Stimulated activated CD4-positive, alpha-beta T cell treated with anti-CD3 and anti-CD28 coated beads, Interleukin-2, amount 100 ng/mL, for 24 hours (primary cell): ENCODE measurements around the gene FLT3.
"Not testable (repeated sequence)": the region's sequence is repeated elsewhere in the genome, so short reads cannot be mapped to it uniquely, and the experiment has no call there.

ENCODE experiments used
- DNase-seq, 2 donors: peaks; one replicate each; pipeline ENCODE4 v3.0.0-alpha.2; 2020

The FLT3 gene

DNA sequence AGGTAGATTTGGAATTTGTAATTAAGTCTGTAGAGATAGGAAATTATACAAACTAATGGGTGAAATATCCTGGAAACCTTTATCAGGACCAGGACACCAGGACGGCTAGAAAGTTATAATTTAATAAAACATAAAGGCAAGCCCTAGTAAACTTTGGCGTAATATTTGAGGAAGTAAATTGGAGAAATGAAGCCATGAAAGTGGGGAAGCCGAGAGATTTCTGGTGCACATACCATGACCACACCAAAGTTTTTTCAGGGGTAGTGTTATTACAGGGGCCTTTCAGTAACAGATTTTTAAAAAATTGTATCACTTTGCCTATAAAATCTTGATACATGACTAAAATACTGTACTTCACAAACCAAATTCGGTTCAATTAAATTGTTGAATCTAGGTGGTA lies 57.2 kb downstream of the FLT3 start:
- no peak for DNase-seq

DNA sequence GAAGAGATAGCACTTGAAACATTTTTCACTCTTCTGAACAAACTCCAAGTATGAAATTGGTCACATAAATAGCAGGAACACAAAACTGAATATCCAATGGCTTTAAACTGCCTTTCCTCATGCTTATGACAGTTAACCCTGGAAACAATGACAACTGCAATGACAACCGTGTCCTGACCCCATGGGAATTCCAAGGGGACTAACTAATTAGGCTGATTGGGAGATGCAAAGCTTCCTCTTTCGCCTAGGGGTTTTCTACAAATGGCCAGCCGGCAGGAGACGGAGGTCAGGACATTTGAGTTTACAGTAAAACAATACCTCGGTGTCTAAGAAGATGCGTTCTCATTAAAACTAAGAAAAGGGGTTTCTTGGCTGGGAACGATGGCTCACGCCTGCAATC lies 58.9 kb downstream of the FLT3 start:
- no peak for DNase-seq

- no peak for DNase-seq
Measured at GRCh38 chr13:28041031-28041461, 59.3 kb downstream of the FLT3 start.

DNA sequence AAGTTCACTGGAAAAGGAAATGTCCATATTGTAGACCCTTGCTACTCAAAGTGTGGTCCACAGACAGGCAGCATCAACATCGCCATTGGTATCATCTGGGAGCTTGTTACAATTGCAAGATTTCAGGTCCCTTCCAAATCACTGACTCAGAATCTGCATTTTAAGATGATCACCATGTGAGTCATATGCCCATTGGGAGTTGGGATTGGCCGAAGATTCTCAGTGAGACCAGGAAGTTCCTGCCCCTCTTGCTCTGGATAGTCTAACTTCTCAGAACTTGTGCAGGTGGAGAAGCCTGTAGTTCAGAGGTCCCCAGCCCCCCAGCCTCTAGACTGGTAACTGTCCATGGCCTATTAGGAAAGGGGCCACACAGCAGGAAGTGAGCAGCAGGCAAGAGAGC lies 63.0 kb downstream of the FLT3 start:
- DNase-seq, result peak in 1 of 2 donors; percentile 0

- no peak for DNase-seq
Measured at GRCh38 chr13:28035146-28035782, 65.1 kb downstream of the FLT3 start.

DNA sequence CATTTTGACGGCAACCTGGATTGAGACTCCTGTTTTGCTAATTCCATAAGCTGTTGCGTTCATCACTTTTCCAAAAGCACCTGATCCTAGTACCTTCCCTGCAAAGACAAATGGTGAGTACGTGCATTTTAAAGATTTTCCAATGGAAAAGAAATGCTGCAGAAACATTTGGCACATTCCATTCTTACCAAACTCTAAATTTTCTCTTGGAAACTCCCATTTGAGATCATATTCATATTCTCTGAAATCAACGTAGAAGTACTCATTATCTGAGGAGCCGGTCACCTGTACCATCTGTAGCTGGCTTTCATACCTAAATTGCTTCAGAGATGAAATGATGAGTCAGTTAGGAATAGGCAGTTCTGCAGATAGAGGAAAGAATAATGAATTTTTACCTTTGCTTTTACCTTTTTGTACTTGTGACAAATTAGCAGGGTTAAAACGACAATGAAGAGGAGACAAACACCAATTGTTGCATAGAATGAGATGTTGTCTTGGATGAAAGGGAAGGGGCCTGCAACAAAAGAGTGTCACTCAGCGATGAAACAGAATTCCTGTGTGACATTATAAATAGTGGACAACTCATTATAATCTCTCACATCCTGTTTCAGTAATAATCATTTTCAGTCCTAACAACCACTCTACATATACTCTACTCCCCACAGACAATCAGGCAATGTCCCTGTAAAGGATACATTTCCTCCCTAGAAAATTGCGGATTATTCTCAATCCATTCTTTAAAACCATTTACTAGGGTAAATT lies 66.3 kb downstream of the FLT3 start:
- DNase-seq, result no peak

DNA sequence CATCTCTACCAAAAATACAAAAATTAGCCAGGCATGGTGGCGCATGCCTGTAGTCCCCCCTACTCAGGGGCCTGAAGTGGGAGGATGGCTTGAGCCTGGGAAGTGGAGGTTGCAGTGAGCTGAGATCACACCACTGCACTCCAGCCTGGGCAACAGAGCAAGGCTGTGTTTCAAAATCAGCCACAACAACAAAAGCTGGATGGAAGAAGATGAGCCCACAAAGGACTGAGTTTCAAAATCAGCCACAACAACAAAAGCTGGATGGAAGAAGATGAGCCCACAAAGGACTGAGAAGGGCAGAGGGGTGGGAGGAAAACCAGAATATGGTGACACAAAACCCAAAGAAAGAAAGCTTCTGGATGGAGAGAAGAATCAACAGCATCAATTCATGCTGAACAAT lies 67.9 kb downstream of the FLT3 start:
- not testable (repeated sequence) for DNase-seq

- DNase-seq, result no peak
Measured at GRCh38 chr13:28031896-28032288, 68.5 kb downstream of the FLT3 start.

GRCh38 chr13:28031220-28031895 lies 69.0 kb downstream of the FLT3 start:
- DNase-seq, result no peak

DNA sequence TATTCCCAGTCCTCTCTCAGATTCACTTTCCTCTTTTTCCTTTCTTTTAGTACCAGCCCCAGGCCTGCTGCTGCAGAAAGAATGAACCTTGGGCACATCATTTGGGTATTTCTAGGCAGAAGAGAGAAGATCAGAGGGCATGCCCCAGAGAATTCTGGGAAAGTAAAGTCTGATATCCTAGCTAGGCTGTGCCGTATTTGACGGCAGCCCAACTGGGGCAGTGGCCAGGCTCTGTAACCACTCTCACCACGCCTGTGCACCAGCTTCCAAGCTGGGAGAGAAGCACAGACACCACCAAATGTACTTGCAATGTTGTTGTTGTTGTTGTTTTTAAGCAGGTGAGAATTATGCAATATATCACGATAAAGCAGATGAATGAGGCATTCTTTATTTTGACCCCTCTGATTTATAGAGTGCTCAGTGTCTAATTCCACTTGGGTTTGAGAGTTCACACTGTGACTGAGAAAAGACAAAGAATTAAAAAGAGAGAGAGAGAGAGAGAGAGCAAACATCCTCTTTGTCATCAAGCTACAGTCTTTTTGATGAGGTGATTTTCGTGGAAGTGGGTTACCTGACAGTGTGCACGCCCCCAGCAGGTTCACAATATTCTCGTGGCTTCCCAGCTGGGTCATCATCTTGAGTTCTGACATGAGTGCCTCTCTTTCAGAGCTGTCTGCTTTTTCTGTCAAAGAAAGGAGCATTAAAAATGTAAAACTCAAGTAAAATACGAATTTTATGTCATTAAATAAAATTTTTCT lies 72.6 kb downstream of the FLT3 start:
- DNase-seq, result no peak

DNA sequence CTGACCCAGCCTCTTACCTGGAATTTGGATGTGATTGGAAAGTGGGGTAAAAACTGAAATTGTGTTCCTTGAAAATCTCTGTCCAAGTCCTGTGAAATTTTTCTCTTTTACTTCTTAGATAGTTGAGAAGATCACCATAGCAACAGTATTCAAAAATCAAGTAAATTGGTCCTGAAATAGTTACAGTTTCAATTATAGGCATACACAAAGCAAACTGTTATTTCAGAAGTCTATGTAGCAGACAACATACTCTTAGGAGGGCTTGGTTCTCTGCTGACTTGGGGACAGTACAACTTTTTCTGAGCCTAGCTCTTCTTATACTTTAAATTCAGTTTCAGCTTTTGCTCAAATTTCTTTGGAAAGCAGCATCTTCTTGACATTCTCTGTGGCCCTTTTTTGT lies 73.3 kb downstream of the FLT3 start:
- DNase-seq, result no peak

DNA sequence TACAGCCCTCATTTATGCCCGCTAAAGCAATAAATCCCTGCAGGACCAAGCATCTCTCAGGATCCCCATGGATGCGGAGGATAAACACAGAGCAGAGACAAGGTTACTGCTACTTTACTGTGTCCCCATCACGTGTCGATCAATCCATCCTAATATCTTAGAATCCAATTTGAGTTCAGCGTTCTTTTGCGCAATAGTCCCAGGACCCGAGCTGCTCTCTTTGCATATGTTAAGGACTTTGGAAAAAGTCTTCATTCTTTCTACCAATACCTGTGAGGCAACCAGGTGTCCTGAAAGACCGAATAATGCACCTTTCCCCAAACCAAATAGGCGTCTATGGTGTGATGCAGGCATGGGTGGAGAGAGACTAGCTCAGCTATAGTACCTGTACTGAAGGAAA lies 73.9 kb downstream of the FLT3 start:
- DNase-seq, result no peak

GRCh38 chr13:28022848-28023518 lies 77.4 kb downstream of the FLT3 start:
- DNase-seq, result no peak

DNA sequence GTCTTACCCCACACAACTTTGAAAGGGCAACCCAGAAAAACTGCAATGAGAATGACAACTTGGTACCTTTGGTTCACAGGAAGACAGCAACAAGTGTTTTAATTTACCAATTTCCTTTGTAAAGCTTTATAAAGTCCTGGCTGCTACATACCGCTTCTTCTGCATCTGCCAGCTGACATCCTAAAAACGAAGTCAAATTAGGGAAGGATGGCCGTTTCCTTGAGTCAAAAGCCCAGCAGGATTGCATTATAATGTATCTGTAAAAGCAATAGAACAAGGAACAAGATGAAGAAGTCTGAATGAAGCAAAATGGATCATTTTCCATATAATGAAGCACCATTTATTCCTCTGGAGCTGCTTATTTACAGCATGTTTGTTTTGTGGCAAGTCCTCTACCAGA lies 86.1 kb downstream of the FLT3 start:
- no peak for DNase-seq

- no peak for DNase-seq
Measured at GRCh38 chr13:28013482-28013881, 86.9 kb downstream of the FLT3 start.

GRCh38 chr13:28012896-28013295 lies 87.5 kb downstream of the FLT3 start:
- no peak for DNase-seq

- DNase-seq, result no peak
Measured at GRCh38 chr13:28012383-28012782, 88.0 kb downstream of the FLT3 start.

DNA sequence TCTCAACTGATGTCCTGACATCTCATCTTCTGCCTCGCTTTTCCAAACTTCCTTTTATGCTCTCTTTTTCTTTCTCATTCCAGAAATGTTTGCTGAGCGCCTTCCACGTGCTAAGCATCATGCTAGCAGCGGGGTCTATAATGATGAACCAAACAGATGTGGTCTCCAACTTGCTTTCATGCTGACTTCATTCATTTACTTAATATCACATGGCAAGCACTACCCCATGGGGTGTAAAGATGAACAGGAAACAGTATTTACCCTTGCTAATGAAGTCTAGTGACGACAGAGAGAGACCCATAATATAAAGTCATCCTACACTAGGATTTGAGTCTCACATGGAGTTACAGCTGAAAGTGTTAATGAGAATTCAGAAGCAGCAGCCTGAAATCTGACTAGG lies 90.3 kb downstream of the FLT3 start:
- DNase-seq, result no peak

DNA sequence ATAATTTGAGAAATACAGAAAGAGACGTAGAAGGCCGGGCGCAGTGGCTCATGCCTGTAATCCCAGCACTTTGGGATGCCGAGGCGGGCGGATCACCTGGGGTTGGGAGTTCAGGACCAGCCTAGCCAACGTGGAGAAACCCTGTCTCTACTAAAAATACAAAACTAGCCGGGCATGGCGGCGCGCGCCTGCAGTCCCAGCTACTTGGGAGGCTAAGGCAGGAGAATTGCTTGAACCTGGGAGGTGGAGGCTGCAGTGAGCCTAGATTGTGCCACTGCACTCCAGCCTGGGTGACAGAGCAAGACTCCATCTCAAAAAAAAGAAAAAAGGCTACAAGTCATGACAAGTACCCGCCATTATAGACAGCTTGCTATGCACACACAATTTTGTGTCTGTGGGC lies 95.4 kb downstream of the FLT3 start:
- DNase-seq, result not testable (repeated sequence)

GRCh38 chr13:28002886-28003698 lies 97.3 kb downstream of the FLT3 start:
- DNase-seq, result no peak

DNA sequence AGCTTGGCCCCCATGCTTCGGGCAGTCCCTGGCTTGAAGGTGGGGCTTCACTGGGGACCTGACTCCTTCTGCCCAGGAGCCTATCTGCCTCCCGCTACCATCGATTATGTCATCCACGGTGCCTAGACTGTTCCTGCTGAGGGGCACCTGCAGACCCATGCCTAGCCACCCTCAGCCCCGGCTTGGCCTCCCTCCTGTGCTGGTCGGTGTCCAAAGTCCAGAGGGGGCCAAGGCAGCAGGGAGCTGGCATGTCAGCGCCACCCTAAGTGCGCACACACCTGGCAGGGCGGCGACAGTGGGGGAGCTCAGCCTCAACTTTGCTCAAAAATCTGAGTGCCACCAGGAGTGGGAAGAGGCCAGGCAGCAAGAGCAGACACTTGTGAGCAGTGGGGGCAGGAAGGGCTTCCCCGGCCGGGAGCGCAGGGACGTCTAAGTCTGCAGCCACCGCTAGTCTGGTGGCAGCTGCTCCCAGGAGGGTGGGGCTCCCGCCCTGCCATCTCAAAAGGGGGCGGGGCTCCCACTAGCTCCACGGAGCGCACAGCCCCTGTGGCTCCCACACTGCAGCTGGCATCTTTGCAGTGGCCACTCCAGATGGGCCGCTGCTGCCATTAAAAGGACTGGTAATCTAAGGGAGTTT lies 98.4 kb downstream of the FLT3 start:
- DNase-seq, result no peak
